HepG2 (cell line): ENCODE data around the gene DIS3L2. TPM values are rescaled to one million over a fixed set of nuclear protein-coding genes. Genes with fewer than 3 reads are reported as not detected.
A peak's percentile ranks its signal among the peaks of the same experiment; 100 is the strongest.

ENCODE experiments used
- ESRRA ChIP-seq: sonication (generic); formaldehyde crosslinking; IDR thresholded peaks from 2 replicates; pipeline ENCODE4 v1.5.1; 2020; ENCODE audit warnings: mild to moderate bottlenecking, low read depth, missing genetic modification reagents
- FOSL1 ChIP-seq: sonication (generic); formaldehyde crosslinking; IDR thresholded peaks from 2 replicates; pipeline ENCODE4 v1.9.0; 2021; ENCODE audit warnings: missing genetic modification reagents, borderline replicate concordance
- GLI4 ChIP-seq: sonication (generic); formaldehyde crosslinking; IDR thresholded peaks from 2 replicates; pipeline ENCODE4 v1.5.1; 2020; ENCODE audit warnings: missing genetic modification reagents, mild to moderate bottlenecking, moderate library complexity, borderline replicate concordance
- HHEX ChIP-seq: IDR thresholded peaks from 2 replicates; pipeline ENCODE4 v1.6.1; 2016; ENCODE audit warnings: control low read depth
- HMG20B ChIP-seq: conservative IDR thresholded peaks from 2 replicates; pipeline ENCODE4 v1.6.1; 2016; ENCODE audit warnings: missing genetic modification reagents, missing compliant biosample characterization
- HMGA1 ChIP-seq: sonication (generic); formaldehyde crosslinking; conservative IDR thresholded peaks from 2 replicates; pipeline ENCODE4 v1.4.0; 2020; ENCODE audit warnings: missing genetic modification reagents
- KDM4B ChIP-seq: sonication (generic); formaldehyde crosslinking; IDR thresholded peaks from 2 replicates; pipeline ENCODE4 v1.4.0; 2020; ENCODE audit warnings: missing genetic modification reagents
- KLF11 ChIP-seq: IDR thresholded peaks from 2 replicates; pipeline ENCODE4 v1.6.1; 2016; ENCODE audit warnings: missing compliant biosample characterization
- NFYC ChIP-seq: IDR thresholded peaks from 2 replicates; pipeline ENCODE4 v1.6.1; 2016; ENCODE audit warnings: missing genetic modification reagents, missing compliant biosample characterization
- PLSCR1 ChIP-seq: sonication (generic); formaldehyde crosslinking; IDR thresholded peaks from 2 replicates; pipeline ENCODE4 v1.5.0; 2020; ENCODE audit warnings: missing genetic modification reagents, mild to moderate bottlenecking, borderline replicate concordance
- RAD51 ChIP-seq: fragments of 450-650 bp; IDR thresholded peaks from 2 replicates; pipeline ENCODE4 v1.6.1; 2016; ENCODE audit warnings: borderline replicate concordance
- RXRA ChIP-seq: sonication (generic); formaldehyde crosslinking; IDR thresholded peaks from 2 replicates; pipeline ENCODE4 v1.5.1; 2020; ENCODE audit warnings: missing genetic modification reagents
- SMAD9 ChIP-seq: sonication (generic); formaldehyde crosslinking; IDR thresholded peaks from 2 replicates; pipeline ENCODE4 v1.5.1; 2020; ENCODE audit warnings: mild to moderate bottlenecking, missing genetic modification reagents
- SRSF9 ChIP-seq: fragments of 200-400 bp; formaldehyde crosslinking; IDR thresholded peaks from 2 replicates; pipeline ENCODE4 v1.6.1; 2018; ENCODE audit warnings: borderline replicate concordance, mild to moderate bottlenecking, low read depth, low read length; ENCODE audit not compliant: insufficient read depth, poor library complexity, severe bottlenecking
- TAF1 ChIP-seq: sonication (generic); formaldehyde crosslinking; IDR thresholded peaks from 2 replicates; pipeline ENCODE4 v1.4.0; 2020; ENCODE audit warnings: missing genetic modification reagents
- TEF ChIP-seq: sonication (generic); formaldehyde crosslinking; IDR thresholded peaks from 2 replicates; pipeline ENCODE4 v1.5.0; 2020; ENCODE audit warnings: missing genetic modification reagents
- TFE3 ChIP-seq: IDR thresholded peaks from 2 replicates; pipeline ENCODE4 v1.6.1; 2016
- TMF1 ChIP-seq: sonication (generic); formaldehyde crosslinking; IDR thresholded peaks from 2 replicates; pipeline ENCODE4 v1.8.1; 2022; ENCODE audit warnings: low read depth, missing genetic modification reagents
- ZBTB33 ChIP-seq: sonication (generic); formaldehyde crosslinking; IDR thresholded peaks from 2 replicates; pipeline ENCODE4 v1.4.0; 2020; ENCODE audit warnings: missing genetic modification reagents
- ZFAT ChIP-seq: sonication (generic); formaldehyde crosslinking; conservative IDR thresholded peaks from 2 replicates; pipeline ENCODE4 v1.8.1; 2023; ENCODE audit warnings: missing genetic modification reagents, inconsistent platforms
- ZFP36L2 ChIP-seq: sonication (generic); formaldehyde crosslinking; IDR thresholded peaks from 2 replicates; pipeline ENCODE4 v1.4.0; 2020; ENCODE audit warnings: missing genetic modification reagents
- ZNF138 ChIP-seq: sonication (generic); formaldehyde crosslinking; IDR thresholded peaks from 2 replicates; pipeline ENCODE4 v1.5.0; 2020; ENCODE audit warnings: mild to moderate bottlenecking, low read depth, missing genetic modification reagents
- ZNF432 ChIP-seq: sonication (generic); formaldehyde crosslinking; IDR thresholded peaks from 2 replicates; pipeline ENCODE4 v1.5.0; 2020; ENCODE audit warnings: missing genetic modification reagents, mild to moderate bottlenecking, borderline replicate concordance
- ZNF615 ChIP-seq: sonication (generic); formaldehyde crosslinking; IDR thresholded peaks from 2 replicates; pipeline ENCODE4 v1.5.0; 2020; ENCODE audit warnings: mild to moderate bottlenecking, missing genetic modification reagents, borderline replicate concordance
- ZSCAN25 ChIP-seq: sonication (generic); formaldehyde crosslinking; IDR thresholded peaks from 2 replicates; pipeline ENCODE4 v1.8.0; 2022; ENCODE audit warnings: mild to moderate bottlenecking, missing genetic modification reagents
- polyA plus RNA-seq, 8 experiments: library from polyadenylated mRNA; depleted of rRNA in 3 of 8; stranded (reverse) in 7 of 8; unstranded in 1 of 8; fragments of >200 nt; fragmentation: Illumina TruSeq in 4 of 8; extraction: Trizol in 4 of 8; gene quantifications; 2 replicates each; pipeline versions ENCODE4 v1.2.1 to v1.2.3, GENCODE V29; 2011 to 2016; ENCODE audit warnings: low read depth in 4 of 8, missing spikeins in 1 of 8, mixed read lengths in 1 of 8; ENCODE audit not compliant: insufficient read depth in 1 of 8
- total RNA-seq, 5 experiments: library from RNA; depleted of rRNA; stranded (reverse); fragments of >200 nt; fragmentation: Illumina TruSeq; extraction: Trizol; gene quantifications; 2 replicates each; pipeline ENCODE4 v1.2.3, GENCODE V29; 2016; ENCODE audit warnings: low read depth in 1 of 5
- TF ChIP-seq, protein P1 (sequence below): sonication (generic); formaldehyde crosslinking; IDR thresholded peaks from 2 replicates; pipeline ENCODE4 v1.4.0; 2020; ENCODE audit warnings: missing genetic modification reagents

The DIS3L2 gene
- total and polyA plus RNA-seq, 2 of the 13 experiments (the other 11 are each of a cell fraction or from before 2014, with no cell fraction given) = 7.0 to 23.9 TPM

DNA sequence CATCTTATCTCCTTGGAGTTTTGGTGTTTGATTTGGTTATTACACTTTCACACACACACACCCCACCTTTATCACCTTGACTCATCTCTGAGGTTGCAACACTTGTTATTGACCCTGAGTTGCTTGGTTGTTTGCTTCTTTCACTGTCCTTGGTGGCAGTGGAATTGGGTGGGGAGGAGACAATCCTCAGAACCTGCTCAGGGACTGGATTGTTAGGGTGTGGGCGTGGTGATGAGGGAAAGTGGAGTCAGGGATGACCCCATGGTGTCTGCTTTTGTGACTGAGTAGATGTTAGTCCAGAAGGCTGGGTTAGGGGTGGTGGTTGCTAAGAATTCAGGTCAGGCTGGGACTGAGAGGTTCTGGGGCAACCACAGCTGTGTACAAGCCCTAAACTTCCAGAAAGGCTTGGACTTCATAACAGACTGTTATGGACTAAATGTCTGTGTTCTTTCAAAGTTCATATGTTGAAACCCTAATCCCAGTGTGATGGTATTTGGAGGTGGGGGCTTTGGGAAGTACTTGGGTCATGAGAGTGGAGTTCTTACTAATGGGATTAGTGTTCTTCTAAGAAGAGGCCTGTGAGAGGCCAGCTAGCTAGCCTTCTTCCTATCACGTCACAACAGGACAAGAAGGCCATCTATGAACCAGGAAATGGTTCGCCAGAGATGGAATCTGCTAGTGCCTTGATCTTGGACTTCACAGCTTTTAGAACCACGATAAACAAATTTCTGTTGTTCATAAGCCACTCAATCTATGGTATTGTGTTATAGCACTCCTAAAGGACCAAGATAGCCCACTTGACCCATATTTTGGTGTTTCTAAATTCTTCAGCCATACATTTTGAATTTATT is 3.4 kb upstream of the DIS3L2 start (continued):
- no peak for TF ChIP-seq KDM4B (CRISPR knock-in tag)
- peak; percentile 79; the same call in 1 of the 2 replicates for TF ChIP-seq GLI4 (CRISPR knock-in tag)
- TF ChIP-seq HMG20B = no peak
- TF ChIP-seq RAD51 = no peak
- TF ChIP-seq SMAD9 (CRISPR knock-in tag) = 0 out of 2 replicates have a peak, but pooled peaks have one; percentile 48
- TF ChIP-seq RXRA (CRISPR knock-in tag) = peak; percentile 35; the same call in 1 of the 2 replicates
- no peak for TF ChIP-seq HHEX (CRISPR knock-in tag)
- TF ChIP-seq FOSL1 (CRISPR knock-in tag) = peak; percentile 56; the same call in 1 of the 2 replicates
- TF ChIP-seq TEF = no peak
- 0 out of 2 replicates have a peak, but pooled peaks have one; percentile 8 for TF ChIP-seq ZBTB33 (CRISPR knock-in tag)
- TF ChIP-seq PLSCR1 (CRISPR knock-in tag) = no peak
- no peak for TF ChIP-seq HMGA1 (CRISPR knock-in tag)
- no peak for TF ChIP-seq ESRRA
- TF ChIP-seq, protein P1, sequence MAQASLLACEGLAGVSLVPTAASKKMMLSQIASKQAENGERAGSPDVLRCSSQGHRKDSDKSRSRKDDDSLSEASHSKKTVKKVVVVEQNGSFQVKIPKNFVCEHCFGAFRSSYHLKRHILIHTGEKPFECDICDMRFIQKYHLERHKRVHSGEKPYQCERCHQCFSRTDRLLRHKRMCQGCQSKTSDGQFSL (CRISPR knock-in tag) = no peak
- no peak for TF ChIP-seq ZNF138 (CRISPR knock-in tag)
- TF ChIP-seq NFYC (CRISPR knock-in tag) = no peak
- TF ChIP-seq TAF1 (CRISPR knock-in tag) = no peak
- TF ChIP-seq TMF1 (CRISPR knock-in tag) = no peak
- no peak for TF ChIP-seq TFE3 (CRISPR knock-in tag)
- no peak for TF ChIP-seq ZNF432
- no peak for TF ChIP-seq ZFP36L2 (CRISPR knock-in tag)
- no peak for TF ChIP-seq ZSCAN25 (CRISPR knock-in tag)
- TF ChIP-seq KLF11 (CRISPR knock-in tag) = no peak
- no peak for TF ChIP-seq ZFAT (CRISPR knock-in tag)
- no peak for TF ChIP-seq SRSF9
- 0 out of 2 replicates have a peak, but pooled peaks have one; percentile 43 for TF ChIP-seq ZNF615 (CRISPR knock-in tag)
